Activated naive CD4-positive, alpha-beta T cell treated with Interleukin-2 at 50 U/mL for 16 hours (primary cell): ENCODE results near the gene PLEKHA8.
"Not testable (repeated sequence)": the region's sequence is repeated elsewhere in the genome, so short reads cannot be mapped to it uniquely, and the experiment has no call there.

Experiments used
- DNase-seq: peaks from one replicate; pipeline ENCODE4 v3.0.0-alpha.2; 2020

The PLEKHA8 gene

GRCh38 chr7:30068117-30068516, 39.9 kb downstream of the PLEKHA8 start:
- DNase-seq: no peak

- no peak for DNase-seq
These were observed 41.1 kb downstream of the PLEKHA8 start for GRCh38 chr7:30069096-30069867.

GRCh38 chr7:30070052-30070451, 41.8 kb downstream of the PLEKHA8 start:
- DNase-seq: no peak

- DNase-seq: no peak
These were observed 44.5 kb downstream of the PLEKHA8 start for GRCh38 chr7:30072735-30073134.

GRCh38 chr7:30074422-30075030, 46.3 kb downstream of the PLEKHA8 start:
- DNase-seq: no peak

- DNase-seq: no peak
These were observed 48.2 kb downstream of the PLEKHA8 start for GRCh38 chr7:30076411-30076810.

GRCh38 chr7:30078280-30078679, 50.1 kb downstream of the PLEKHA8 start:
- no peak for DNase-seq

GRCh38 chr7:30079880-30080279, 51.7 kb downstream of the PLEKHA8 start:
- no peak for DNase-seq

GRCh38 chr7:30080818-30081217, 52.6 kb downstream of the PLEKHA8 start:
- DNase-seq: no peak

- DNase-seq: no peak
These were observed 54.5 kb downstream of the PLEKHA8 start for GRCh38 chr7:30082686-30083085.

- no peak for DNase-seq
These were observed 55.1 kb downstream of the PLEKHA8 start for GRCh38 chr7:30083334-30083733.

GRCh38 chr7:30084212-30084611, 56.0 kb downstream of the PLEKHA8 start:
- DNase-seq: no peak

- DNase-seq: no peak
These were observed 58.3 kb downstream of the PLEKHA8 start for GRCh38 chr7:30086529-30086928.

- DNase-seq: no peak
These were observed 59.2 kb downstream of the PLEKHA8 start for GRCh38 chr7:30087371-30087770.

GRCh38 chr7:30088362-30088761, 60.1 kb downstream of the PLEKHA8 start:
- DNase-seq: no peak

- no peak for DNase-seq
These were observed 61.9 kb downstream of the PLEKHA8 start for GRCh38 chr7:30090111-30090510.

- no peak for DNase-seq
These were observed 63.3 kb downstream of the PLEKHA8 start for GRCh38 chr7:30091491-30091912.

- DNase-seq: no peak
These were observed 63.8 kb downstream of the PLEKHA8 start for GRCh38 chr7:30091987-30092386.

- no peak for DNase-seq
These were observed 65.3 kb downstream of the PLEKHA8 start for GRCh38 chr7:30093420-30093952.

GRCh38 chr7:30098599-30098998, 70.4 kb downstream of the PLEKHA8 start:
- not testable (repeated sequence) for DNase-seq

- DNase-seq: no peak
These were observed 74.1 kb downstream of the PLEKHA8 start for GRCh38 chr7:30102281-30102680.

GRCh38 chr7:30104157-30104556, 75.9 kb downstream of the PLEKHA8 start:
- no peak for DNase-seq

GRCh38 chr7:30112103-30112713, 84.0 kb downstream of the PLEKHA8 start:
- no peak for DNase-seq

- no peak for DNase-seq
These were observed 84.9 kb downstream of the PLEKHA8 start for GRCh38 chr7:30113144-30113543.
